Measurements from ENCODE around the gene PIN1.
"Not testable (repeated sequence)": the region's sequence is repeated elsewhere in the genome, so short reads cannot be mapped to it uniquely, and the experiment has no call there.

The PIN1 gene

GRCh38 chr19:9834726-9835506, at the start of gene PIN1:
TSS of gene PIN1 (plus strand) at chr19:9835318. CDS start at chr19:9835345, 27 bp downstream.
- DNase-seq, result peak; percentile 97

GRCh38 chr19:9785367-9786331, 49.5 kb upstream of the PIN1 start:
- peak; percentile 85 for DNase-seq

GRCh38 chr19:9786342-9786741, 48.8 kb upstream of the PIN1 start:
- no peak for DNase-seq

- DNase-seq, result no peak
These were observed 48.3 kb upstream of the PIN1 start for GRCh38 chr19:9786819-9787218.

GRCh38 chr19:9788604-9789003, 46.5 kb upstream of the PIN1 start:
- not testable (repeated sequence) for DNase-seq

GRCh38 chr19:9789066-9789465, 46.1 kb upstream of the PIN1 start:
- no peak for DNase-seq

GRCh38 chr19:9789579-9789978, 45.5 kb upstream of the PIN1 start:
- DNase-seq, result not testable (repeated sequence)

GRCh38 chr19:9791073-9791367, 44.1 kb upstream of the PIN1 start:
- DNase-seq, result not testable (repeated sequence)

GRCh38 chr19:9791552-9792205, 43.4 kb upstream of the PIN1 start:
- DNase-seq, result peak; percentile 76 to 81

- DNase-seq, result peak; percentile 82 to 85
These were observed 42.7 kb upstream of the PIN1 start for GRCh38 chr19:9792206-9793070.

- DNase-seq, result peak; percentile 38 to 51
These were observed 42.0 kb upstream of the PIN1 start for GRCh38 chr19:9793071-9793591.

GRCh38 chr19:9796113-9796773, 38.9 kb upstream of the PIN1 start:
- peak; percentile 92 to 93 for DNase-seq

GRCh38 chr19:9797871-9798270, 37.2 kb upstream of the PIN1 start:
- DNase-seq, result no peak

GRCh38 chr19:9799162-9799561, 36.0 kb upstream of the PIN1 start:
- peak in 1 of 2 experiments; percentile 12 for DNase-seq

- DNase-seq, result no peak
These were observed 33.1 kb upstream of the PIN1 start for GRCh38 chr19:9801976-9802375.

GRCh38 chr19:9806803-9807202, 28.3 kb upstream of the PIN1 start:
- DNase-seq, result no peak

GRCh38 chr19:9808855-9809824, 26.0 kb upstream of the PIN1 start:
- no peak for DNase-seq

GRCh38 chr19:9811139-9811538, 24.0 kb upstream of the PIN1 start:
- DNase-seq, result no peak

- no peak for DNase-seq
These were observed 16.9 kb upstream of the PIN1 start for GRCh38 chr19:9818175-9818733.
